ENCODE results near the gene OTX1. TPM values are rescaled to one million over a fixed set of nuclear protein-coding genes. Genes with fewer than 3 reads are reported as not detected.

Gene OTX1
- total RNA-seq, 3 donors from 2014 or later, result 0.22 TPM; not detected in 2

DNA sequence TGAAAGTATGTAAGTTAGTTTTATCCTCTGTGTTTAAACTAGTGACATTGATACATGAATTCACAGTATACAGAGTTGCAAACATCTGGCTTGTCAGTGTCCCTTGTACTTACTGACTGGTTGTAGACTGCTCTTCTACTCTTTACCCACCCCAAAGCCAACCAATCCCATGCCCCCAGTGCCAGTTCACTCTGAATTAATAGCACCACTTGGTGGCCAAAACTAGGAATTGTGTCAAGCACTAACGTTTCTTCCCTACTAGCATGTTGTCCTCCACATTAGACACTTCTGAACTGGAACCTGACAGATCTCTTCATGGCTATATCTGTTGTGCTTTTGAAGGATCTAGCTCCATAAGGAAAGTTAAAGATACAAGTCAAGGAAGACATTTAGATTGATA lies 27.2 kb upstream of the OTX1 start:
- no peaks in the 10 kb centered on the region for H3K36me3 ChIP-seq (ENCODE audit: low read depth)
- intact Hi-C loops (cut with DNase I, micrococcal nuclease), result no loop called here
- no peak overlapping the region for H3K4me3 ChIP-seq
- H3K4me1 ChIP-seq (ENCODE audit: low read depth), result no peaks in the 10 kb centered on the region
- peak; percentile 8 for ATAC-seq
- DNase-seq, result no peak
- TF ChIP-seq, protein P1, sequence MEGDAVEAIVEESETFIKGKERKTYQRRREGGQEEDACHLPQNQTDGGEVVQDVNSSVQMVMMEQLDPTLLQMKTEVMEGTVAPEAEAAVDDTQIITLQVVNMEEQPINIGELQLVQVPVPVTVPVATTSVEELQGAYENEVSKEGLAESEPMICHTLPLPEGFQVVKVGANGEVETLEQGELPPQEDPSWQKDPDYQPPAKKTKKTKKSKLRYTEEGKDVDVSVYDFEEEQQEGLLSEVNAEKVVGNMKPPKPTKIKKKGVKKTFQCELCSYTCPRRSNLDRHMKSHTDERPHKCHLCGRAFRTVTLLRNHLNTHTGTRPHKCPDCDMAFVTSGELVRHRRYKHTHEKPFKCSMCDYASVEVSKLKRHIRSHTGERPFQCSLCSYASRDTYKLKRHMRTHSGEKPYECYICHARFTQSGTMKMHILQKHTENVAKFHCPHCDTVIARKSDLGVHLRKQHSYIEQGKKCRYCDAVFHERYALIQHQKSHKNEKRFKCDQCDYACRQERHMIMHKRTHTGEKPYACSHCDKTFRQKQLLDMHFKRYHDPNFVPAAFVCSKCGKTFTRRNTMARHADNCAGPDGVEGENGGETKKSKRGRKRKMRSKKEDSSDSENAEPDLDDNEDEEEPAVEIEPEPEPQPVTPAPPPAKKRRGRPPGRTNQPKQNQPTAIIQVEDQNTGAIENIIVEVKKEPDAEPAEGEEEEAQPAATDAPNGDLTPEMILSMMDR (IDR thresholded peaks at IDR 0.05), result no peak
- no peaks in the 10 kb centered on the region for H3K9me3 ChIP-seq

DNA sequence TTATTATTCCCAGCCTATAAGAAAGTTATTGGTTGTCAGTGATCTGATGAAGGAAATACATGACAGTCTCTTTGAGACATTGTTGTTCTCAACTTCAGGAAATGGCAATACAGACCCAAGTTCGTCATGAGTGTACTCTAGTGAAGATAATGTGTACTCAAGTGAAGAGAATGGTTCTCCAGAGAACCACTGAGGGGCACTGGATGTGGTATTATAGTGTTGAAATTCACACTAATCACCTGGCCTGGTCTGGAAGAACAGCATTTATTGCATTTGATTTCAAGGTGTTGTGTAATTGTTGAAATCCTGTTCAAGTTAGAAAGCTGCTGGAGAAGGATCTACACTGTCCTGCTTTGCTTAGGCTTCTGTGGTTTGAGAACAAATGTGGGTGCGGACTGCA lies 23.4 kb upstream of the OTX1 start:
- ATAC-seq (no peak), DNase-seq (no peak)
- Histone ChIP-seq H3K36me3 (ENCODE audit: low read depth) (no peaks in the 10 kb centered on the region), H3K4me1 (ENCODE audit: low read depth) (no peaks in the 10 kb centered on the region), H3K9me3 (no peaks in the 10 kb centered on the region), H3K4me3 (no peak overlapping the region)
- intact Hi-C loops (cut with DNase I, micrococcal nuclease), result no loop called here
- TF ChIP-seq, protein P1 (IDR thresholded peaks at IDR 0.05), result no peak

DNA sequence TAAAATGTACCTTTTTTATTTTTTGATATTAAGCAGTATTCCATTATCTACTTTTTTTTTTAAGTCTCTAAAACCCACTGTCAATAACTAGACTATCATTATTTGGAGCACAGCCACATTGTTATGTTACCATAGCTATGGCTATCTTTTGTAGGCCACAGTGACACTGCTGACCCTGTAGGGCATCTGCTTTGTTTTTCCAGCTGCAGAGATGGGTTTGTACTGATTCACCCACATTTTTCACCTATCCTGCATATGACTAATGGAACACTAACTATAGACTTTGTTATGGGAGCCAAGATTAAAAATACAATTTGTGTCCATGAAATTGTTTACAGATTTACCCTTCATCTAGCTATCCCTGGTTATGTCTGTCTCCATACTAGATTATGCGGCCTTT lies 21.6 kb upstream of the OTX1 start:
- intact Hi-C loops (cut with DNase I, micrococcal nuclease), result no loop called here
- H3K36me3 ChIP-seq (ENCODE audit: low read depth), result no peaks in the 10 kb centered on the region
- H3K4me1 ChIP-seq (ENCODE audit: low read depth), result no peaks in the 10 kb centered on the region
- TF ChIP-seq, protein P1 (IDR thresholded peaks at IDR 0.05), result no peak
- no peak overlapping the region for H3K4me3 ChIP-seq
- DNase-seq, result no peak
- ATAC-seq, result no peak
- no peaks in the 10 kb centered on the region for H3K9me3 ChIP-seq

DNA sequence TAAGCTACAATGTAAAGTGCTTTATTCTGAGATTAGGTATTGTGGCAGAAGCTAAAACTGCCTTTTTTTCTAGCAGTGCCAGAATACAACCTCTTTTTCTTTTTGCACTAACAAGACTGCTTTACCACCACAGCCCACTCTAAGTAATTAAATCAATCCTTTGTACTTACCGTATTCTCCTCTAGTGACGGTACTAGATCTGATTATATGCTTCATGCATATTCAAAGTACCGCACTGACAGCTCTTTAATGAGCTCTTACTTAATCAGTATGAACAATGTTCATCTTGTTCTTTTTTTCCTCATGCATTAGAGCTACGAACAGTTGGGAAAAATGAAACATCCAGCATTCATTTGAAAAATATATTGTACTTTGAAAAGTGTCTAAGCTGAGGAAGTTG lies 16.1 kb upstream of the OTX1 start:
- Histone ChIP-seq H3K4me1 (ENCODE audit: low read depth) (no peaks in the 10 kb centered on the region), H3K36me3 (ENCODE audit: low read depth) (no peaks in the 10 kb centered on the region), H3K9me3 (no peaks in the 10 kb centered on the region), H3K4me3 (no peak overlapping the region)
- TF ChIP-seq, protein P1 (IDR thresholded peaks at IDR 0.05), result no peak
- intact Hi-C loops (cut with DNase I, micrococcal nuclease), result no loop called here
- no peak for ATAC-seq
- DNase-seq, result no peak

DNA sequence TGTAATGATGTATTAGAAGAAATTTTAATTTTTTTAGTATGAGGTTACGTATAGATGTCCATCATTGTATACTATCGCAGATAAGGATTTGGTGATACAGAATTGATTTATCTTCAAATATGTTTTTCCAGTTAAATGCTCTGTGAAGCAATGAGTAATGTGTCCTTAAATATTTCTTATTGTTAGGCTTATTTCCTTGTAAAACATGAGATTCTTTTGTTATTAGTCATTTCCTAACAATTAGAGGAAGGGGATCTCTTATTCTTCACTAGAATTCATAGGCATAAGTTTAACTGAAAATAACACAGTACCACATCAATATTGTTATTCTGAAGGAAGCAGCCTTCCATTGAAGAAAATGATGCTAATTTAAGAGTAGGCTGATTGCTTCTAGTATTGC lies 15.5 kb upstream of the OTX1 start:
- Histone ChIP-seq H3K9me3 (no peaks in the 10 kb centered on the region), H3K4me1 (ENCODE audit: low read depth) (no peaks in the 10 kb centered on the region), H3K36me3 (ENCODE audit: low read depth) (no peaks in the 10 kb centered on the region), H3K4me3 (no peak overlapping the region)
- ATAC-seq, result no peak
- no peak for DNase-seq
- TF ChIP-seq, protein P1 (IDR thresholded peaks at IDR 0.05), result no peak
- intact Hi-C loops (cut with DNase I, micrococcal nuclease), result no loop called here

DNA sequence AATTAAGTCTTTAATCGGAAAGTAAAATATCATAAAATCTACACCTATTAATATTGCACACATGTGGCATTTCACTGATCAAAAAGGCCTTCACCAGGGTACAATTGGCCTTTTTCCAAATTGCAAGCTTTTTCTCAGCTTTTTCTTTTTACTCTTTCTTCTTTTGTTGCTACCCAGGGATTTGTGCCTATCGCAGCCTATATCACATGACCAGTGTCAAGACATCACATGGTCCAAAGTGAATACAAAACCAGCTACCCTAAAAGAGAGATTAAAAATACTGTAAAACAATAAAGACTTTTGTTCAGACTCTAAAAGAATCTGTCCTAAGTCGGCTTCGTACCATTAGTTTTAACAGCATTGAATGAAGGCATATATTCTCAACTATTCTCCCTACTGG lies 15.0 kb upstream of the OTX1 start:
- DNase-seq, result no peak
- intact Hi-C loops (cut with DNase I, micrococcal nuclease), result no loop called here
- H3K4me3 ChIP-seq, result no peak overlapping the region
- H3K9me3 ChIP-seq, result no peaks in the 10 kb centered on the region
- no peaks in the 10 kb centered on the region for H3K4me1 ChIP-seq (ENCODE audit: low read depth)
- no peaks in the 10 kb centered on the region for H3K36me3 ChIP-seq (ENCODE audit: low read depth)
- ATAC-seq, result no peak
- TF ChIP-seq, protein P1 (IDR thresholded peaks at IDR 0.05), result no peak

Data from mucosa of descending colon (tissue), 3 donors.